Measurements from ENCODE around the gene ERCC2.

Gene ERCC2

DNA sequence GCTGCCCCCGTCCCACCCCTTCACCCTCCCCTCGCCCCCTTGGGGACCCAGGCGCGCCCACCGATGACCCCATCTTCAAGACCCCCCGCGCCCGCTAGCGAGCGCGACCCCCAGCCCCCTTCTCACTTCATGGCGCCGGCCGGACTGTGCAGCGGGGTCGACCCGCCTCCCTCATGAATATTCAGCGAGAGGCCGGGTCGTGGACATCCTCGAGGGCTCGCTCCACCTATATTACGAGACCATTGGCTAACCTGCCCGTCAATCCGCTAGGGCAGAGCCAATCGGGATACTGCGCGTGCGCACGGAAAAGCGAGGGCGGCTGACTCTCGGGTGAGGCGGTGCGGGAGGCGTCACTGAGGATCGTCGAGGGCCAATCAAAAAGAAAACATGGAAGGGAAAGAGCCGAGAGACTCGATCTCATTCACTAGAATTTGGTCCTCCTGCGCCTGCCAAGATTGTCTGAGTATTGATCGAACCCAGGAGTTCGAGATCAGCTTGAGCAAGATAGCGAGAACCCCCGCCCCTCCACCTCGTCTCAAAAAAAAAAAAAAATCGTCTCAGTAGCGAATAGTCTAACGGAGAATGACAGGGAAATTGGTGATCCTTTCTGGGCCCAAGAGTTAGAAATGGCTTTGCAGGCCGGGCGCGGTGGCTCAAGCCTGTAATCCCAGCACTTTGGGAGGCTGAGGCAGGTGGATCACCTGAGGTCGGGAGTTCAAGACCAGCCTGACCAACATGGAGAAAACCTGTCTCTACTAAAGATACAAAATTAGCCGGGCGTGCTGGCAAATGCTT is at the start of gene ERCC2:
Gene ERCC2 (minus strand): TSS at position 164 of the 795 bp plus-strand sequence. CDS start 33 bp downstream, at position 131.
- POLR2A ChIA-PET, result no interaction called here
- peak; percentile 100 for DNase-seq (ENCODE audit: extremely low spot score)
- CTCF ChIA-PET, result interaction anchor here (0.7 to 0.8 kb wide), 2 partner anchors 33 to 632 kb away, joined by 3 to 4 read pairs; no protein-coding TSS in a partner anchor
- no peak for TF ChIP-seq SUZ12 (IDR thresholded peaks at IDR 0.05)
- TF ChIP-seq BHLHE40 (IDR thresholded peaks at IDR 0.05; ENCODE audit: borderline replicate concordance), result no peak
- peak; percentile 100 for TF ChIP-seq PKNOX1 (IDR thresholded peaks at IDR 0.05)
- 0 out of 2 replicates have a peak, but pooled peaks have one; percentile 33 for TF ChIP-seq ZNF384 (IDR thresholded peaks at IDR 0.05)
- peak; percentile 17; the same call in 1 of the 2 replicates for TF ChIP-seq L3MBTL2 (conservative IDR thresholded peaks at IDR 0.05)
- TF ChIP-seq ELF4 (IDR thresholded peaks at IDR 0.05), result no peak

DNA sequence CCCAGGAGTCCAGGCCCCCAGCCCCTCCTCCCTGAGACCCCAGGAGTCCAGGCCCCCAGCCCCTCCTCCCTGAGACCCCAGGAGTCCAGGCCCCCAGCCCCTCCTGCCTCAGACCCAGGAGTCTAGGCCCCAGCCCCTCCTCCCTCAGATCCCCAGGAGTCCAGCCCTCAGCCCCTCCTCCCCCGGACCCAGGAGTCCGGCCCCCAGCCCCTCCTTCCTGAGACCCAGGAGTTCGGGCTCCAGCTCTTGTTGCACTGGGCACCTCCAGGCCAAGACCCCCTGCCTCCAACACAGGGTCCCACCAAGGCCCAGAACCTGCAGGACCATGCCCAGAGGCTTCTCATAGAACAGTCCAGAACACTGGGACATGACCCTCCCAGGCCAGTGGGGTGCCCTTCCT is 49.5 kb upstream of the ERCC2 start:
- no peak for DNase-seq (ENCODE audit: extremely low spot score)
- ChIA-PET CTCF (no interaction called here), POLR2A (no interaction called here)
- no peak for TF ChIP-seq LEF1 (IDR thresholded peaks at IDR 0.05; ENCODE audit: borderline replicate concordance)
- no peak for TF ChIP-seq L3MBTL2 (conservative IDR thresholded peaks at IDR 0.05)
- TF ChIP-seq SUZ12 (IDR thresholded peaks at IDR 0.05), result no peak
- TF ChIP-seq HDGF (IDR thresholded peaks at IDR 0.05; ENCODE audit: borderline replicate concordance), result no peak
- TF ChIP-seq ZNF384 (IDR thresholded peaks at IDR 0.05), result no peak
- no peak for TF ChIP-seq FOXK2 (IDR thresholded peaks at IDR 0.05)
- no peak for TF ChIP-seq FOXM1 (IDR thresholded peaks at IDR 0.05; ENCODE audit: borderline replicate concordance)
- TF ChIP-seq CTBP1 (IDR thresholded peaks at IDR 0.05; ENCODE audit: borderline replicate concordance), result no peak
- TF ChIP-seq ARNT (IDR thresholded peaks at IDR 0.05), result no peak
- TF ChIP-seq TARDBP (IDR thresholded peaks at IDR 0.05), result no peak
- TF ChIP-seq ELF4 (IDR thresholded peaks at IDR 0.05), result no peak
- TF ChIP-seq PKNOX1 (IDR thresholded peaks at IDR 0.05), result no peak
- no peak for TF ChIP-seq NFRKB (IDR thresholded peaks at IDR 0.05)
- TF ChIP-seq FOXA1 (IDR thresholded peaks at IDR 0.05), result no peak
- no peak for TF ChIP-seq SP1 (IDR thresholded peaks at IDR 0.05)
- no peak for TF ChIP-seq BHLHE40 (IDR thresholded peaks at IDR 0.05; ENCODE audit: borderline replicate concordance)

DNA sequence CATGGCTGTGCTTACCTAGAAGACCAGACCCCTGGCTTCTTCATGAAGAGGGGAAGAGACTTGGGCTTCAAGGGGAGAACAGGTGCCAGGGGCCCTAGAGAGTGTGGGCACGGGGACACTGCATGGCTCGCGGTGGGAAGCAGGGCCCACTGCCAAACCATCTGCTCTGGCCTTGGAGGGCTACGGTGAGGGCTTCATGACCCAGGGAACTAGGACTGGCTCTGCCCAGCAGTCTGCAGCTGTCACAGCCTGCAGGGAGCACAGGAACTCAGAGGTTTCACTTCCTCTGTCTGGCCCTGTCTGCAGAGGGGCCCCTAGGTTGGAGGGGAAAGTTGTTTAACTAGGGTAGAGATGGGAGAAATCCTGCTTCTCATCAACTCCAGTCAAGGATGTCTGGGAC is 49.0 kb upstream of the ERCC2 start:
- CTCF ChIA-PET, result no interaction called here
- no peak for DNase-seq (ENCODE audit: extremely low spot score)
- TF ChIP-seq HDGF (IDR thresholded peaks at IDR 0.05; ENCODE audit: borderline replicate concordance) (no peak), ELF4 (IDR thresholded peaks at IDR 0.05) (no peak), FOXM1 (IDR thresholded peaks at IDR 0.05; ENCODE audit: borderline replicate concordance) (no peak), L3MBTL2 (conservative IDR thresholded peaks at IDR 0.05) (no peak), NFRKB (IDR thresholded peaks at IDR 0.05) (no peak), PKNOX1 (IDR thresholded peaks at IDR 0.05) (no peak), BHLHE40 (IDR thresholded peaks at IDR 0.05; ENCODE audit: borderline replicate concordance) (no peak), FOXA1 (IDR thresholded peaks at IDR 0.05) (no peak), LEF1 (IDR thresholded peaks at IDR 0.05; ENCODE audit: borderline replicate concordance) (no peak), FOXK2 (IDR thresholded peaks at IDR 0.05) (no peak), SP1 (IDR thresholded peaks at IDR 0.05) (no peak), ARNT (IDR thresholded peaks at IDR 0.05) (no peak), SUZ12 (IDR thresholded peaks at IDR 0.05) (no peak), ZNF384 (IDR thresholded peaks at IDR 0.05) (no peak), CTBP1 (IDR thresholded peaks at IDR 0.05; ENCODE audit: borderline replicate concordance) (no peak)
- POLR2A ChIA-PET, result no interaction called here

DNA sequence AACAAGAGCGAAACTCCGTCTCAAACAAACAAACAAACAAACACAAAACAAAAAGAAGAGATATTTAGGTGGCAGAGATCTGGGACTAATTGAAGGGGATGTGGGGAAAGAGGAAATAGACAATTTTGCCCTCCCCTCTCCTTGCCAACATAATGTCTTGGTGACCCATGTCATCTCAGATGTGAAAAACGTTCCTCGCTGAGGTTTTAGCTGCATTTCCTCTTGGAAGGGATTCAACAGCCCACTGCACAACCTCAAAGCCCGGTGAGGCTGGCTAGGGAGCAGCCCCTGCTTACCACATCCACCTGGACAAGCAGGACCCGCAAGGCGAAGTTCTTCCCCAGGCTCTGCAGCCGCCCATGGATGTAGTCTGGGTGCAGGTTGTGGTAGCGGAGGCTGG is 48.4 kb upstream of the ERCC2 start:
- DNase-seq (ENCODE audit: extremely low spot score), result no peak
- TF ChIP-seq HDGF (IDR thresholded peaks at IDR 0.05; ENCODE audit: borderline replicate concordance) (no peak), L3MBTL2 (conservative IDR thresholded peaks at IDR 0.05) (no peak), ELF4 (IDR thresholded peaks at IDR 0.05) (no peak), ZNF384 (IDR thresholded peaks at IDR 0.05) (no peak), CTBP1 (IDR thresholded peaks at IDR 0.05; ENCODE audit: borderline replicate concordance) (no peak), PKNOX1 (IDR thresholded peaks at IDR 0.05) (no peak), SUZ12 (IDR thresholded peaks at IDR 0.05) (no peak), SP1 (IDR thresholded peaks at IDR 0.05) (no peak)
- CTCF ChIA-PET, result interaction anchor here (0.7 kb wide), 1 partner anchor 20 kb away, joined by 4 read pairs; no protein-coding TSS in a partner anchor
- POLR2A ChIA-PET, result no interaction called here

GRCh38 chr19:45417151-45417550 is 46.8 kb upstream of the ERCC2 start:
- POLR2A ChIA-PET, result no interaction called here
- DNase-seq (ENCODE audit: extremely low spot score), result no peak
- TF ChIP-seq FOXA1 (IDR thresholded peaks at IDR 0.05) (no peak), HDGF (IDR thresholded peaks at IDR 0.05; ENCODE audit: borderline replicate concordance) (no peak), TARDBP (IDR thresholded peaks at IDR 0.05) (no peak), FOXM1 (IDR thresholded peaks at IDR 0.05; ENCODE audit: borderline replicate concordance) (no peak), SUZ12 (IDR thresholded peaks at IDR 0.05) (no peak), CTBP1 (IDR thresholded peaks at IDR 0.05; ENCODE audit: borderline replicate concordance) (no peak), ARNT (IDR thresholded peaks at IDR 0.05) (no peak), FOXK2 (IDR thresholded peaks at IDR 0.05) (no peak), LEF1 (IDR thresholded peaks at IDR 0.05; ENCODE audit: borderline replicate concordance) (no peak), ELF4 (IDR thresholded peaks at IDR 0.05) (no peak)
- CTCF ChIA-PET, result no interaction called here

Data from HEK293T (cell line).